Measurements from ENCODE around the gene SPPL3. TPM values are rescaled to one million over a fixed set of nuclear protein-coding genes. Genes with fewer than 3 reads are reported as not detected.
A peak's percentile ranks its signal among the peaks of the same experiment; 100 is the strongest.

SPPL3 gene
- total RNA-seq, 1 donor from 2014 or later = 26.8 TPM

DNA sequence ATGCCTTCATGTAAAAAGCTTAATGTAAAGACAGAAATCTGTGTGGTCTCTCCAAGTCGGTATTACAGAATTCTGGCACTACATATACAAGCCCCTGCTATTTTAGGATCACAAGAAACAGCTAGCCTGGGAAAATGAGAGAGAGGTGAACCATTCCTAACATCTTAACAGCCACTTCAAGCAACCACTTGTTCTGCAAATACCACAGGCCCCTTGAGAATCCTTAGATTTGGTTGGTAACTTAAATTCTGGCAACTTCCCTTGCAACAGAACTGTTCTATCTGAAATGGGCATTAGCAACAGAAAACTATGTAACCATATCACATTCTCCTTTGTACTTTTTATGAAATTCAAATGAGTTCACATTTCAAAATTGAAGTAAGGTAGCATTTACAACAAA, 68.5 kb downstream of the SPPL3 start:
- H3K27ac ChIP-seq (replicated peaks) = peak overlapping the region; percentile 43
- H3K27me3 ChIP-seq (ENCODE audit: low read depth) = no peaks in the 10 kb centered on the region
- peaks cover 81% of the 10 kb centered on the region for H3K4me1 ChIP-seq
- no peaks in the 10 kb centered on the region for H3K36me3 ChIP-seq
- no peak for DNase-seq
- H3K4me3 ChIP-seq = no peak overlapping the region
- TF ChIP-seq, protein P1, sequence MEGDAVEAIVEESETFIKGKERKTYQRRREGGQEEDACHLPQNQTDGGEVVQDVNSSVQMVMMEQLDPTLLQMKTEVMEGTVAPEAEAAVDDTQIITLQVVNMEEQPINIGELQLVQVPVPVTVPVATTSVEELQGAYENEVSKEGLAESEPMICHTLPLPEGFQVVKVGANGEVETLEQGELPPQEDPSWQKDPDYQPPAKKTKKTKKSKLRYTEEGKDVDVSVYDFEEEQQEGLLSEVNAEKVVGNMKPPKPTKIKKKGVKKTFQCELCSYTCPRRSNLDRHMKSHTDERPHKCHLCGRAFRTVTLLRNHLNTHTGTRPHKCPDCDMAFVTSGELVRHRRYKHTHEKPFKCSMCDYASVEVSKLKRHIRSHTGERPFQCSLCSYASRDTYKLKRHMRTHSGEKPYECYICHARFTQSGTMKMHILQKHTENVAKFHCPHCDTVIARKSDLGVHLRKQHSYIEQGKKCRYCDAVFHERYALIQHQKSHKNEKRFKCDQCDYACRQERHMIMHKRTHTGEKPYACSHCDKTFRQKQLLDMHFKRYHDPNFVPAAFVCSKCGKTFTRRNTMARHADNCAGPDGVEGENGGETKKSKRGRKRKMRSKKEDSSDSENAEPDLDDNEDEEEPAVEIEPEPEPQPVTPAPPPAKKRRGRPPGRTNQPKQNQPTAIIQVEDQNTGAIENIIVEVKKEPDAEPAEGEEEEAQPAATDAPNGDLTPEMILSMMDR (IDR thresholded peaks at IDR 0.05; ENCODE audit: borderline replicate concordance) = no peak
- intact Hi-C loops (cut with micrococcal nuclease) = no loop called here
- no peaks in the 10 kb centered on the region for H3K9me3 ChIP-seq (replicated peaks)

DNA sequence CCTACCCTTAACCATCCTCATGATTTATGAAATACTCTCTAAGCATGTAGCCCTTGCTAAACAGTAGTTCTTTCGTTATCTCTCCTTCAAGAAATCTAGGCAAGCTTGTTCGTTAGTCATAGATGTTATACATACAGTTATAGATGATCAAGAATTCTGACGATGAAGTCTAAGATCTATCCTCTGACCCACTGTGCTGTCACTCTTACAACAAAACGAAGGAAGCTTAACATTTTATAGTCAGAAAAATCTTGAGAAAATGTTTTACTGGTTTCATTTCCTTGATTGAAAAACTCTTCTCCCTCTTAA, 68.9 kb downstream of the SPPL3 start:
- intact Hi-C loops (cut with micrococcal nuclease) = no loop called here
- H3K4me1 ChIP-seq = peaks cover 83% of the 10 kb centered on the region
- H3K27ac ChIP-seq (replicated peaks) = peak overlapping the region; percentile 43
- no peaks in the 10 kb centered on the region for H3K27me3 ChIP-seq (ENCODE audit: low read depth)
- no peaks in the 10 kb centered on the region for H3K36me3 ChIP-seq
- DNase-seq = no peak
- H3K4me3 ChIP-seq = no peak overlapping the region
- TF ChIP-seq, protein P1 (IDR thresholded peaks at IDR 0.05; ENCODE audit: borderline replicate concordance) = no peak
- H3K9me3 ChIP-seq (replicated peaks) = no peaks in the 10 kb centered on the region

DNA sequence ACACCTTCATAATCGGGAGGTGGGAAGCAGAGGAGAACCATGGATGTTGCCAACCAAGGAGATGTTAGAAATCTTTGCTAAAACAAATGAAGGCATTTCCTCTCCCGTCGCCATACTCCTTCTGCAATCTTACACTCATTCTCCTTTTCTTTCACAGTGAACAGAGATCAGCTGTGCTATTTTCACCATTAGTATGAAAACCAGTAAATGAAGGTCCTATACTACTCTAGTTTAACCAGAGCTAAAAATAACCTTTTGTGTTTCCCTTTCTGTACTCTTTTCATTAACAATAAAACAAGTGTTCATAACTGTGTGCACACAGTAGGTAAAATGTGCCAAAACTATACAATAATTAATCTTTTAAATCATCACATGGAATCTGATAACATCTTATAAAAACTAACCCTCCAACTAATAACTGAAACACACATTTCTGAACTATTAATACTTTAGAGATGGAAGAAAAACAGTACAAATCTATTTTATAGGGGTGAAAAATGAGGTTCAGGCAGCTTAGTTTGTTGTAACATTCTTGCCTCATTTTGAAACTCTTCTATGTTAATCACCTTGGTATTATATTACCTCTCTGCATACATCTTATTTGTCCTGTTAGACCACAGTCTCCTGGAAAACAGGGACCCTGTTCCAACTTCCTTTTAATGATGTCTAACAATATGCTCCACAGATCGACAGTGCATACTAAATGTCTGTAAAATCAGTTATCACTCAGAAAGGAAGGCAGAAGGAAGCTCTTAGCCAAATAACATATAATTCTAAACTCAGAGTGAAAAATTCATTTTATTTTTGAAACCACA, 69.5 kb downstream of the SPPL3 start:
- no peak for DNase-seq
- H3K27me3 ChIP-seq (ENCODE audit: low read depth) = no peaks in the 10 kb centered on the region
- H3K36me3 ChIP-seq = no peaks in the 10 kb centered on the region
- intact Hi-C loops (cut with micrococcal nuclease) = no loop called here
- peaks cover 78% of the 10 kb centered on the region for H3K4me1 ChIP-seq
- H3K4me3 ChIP-seq = no peak overlapping the region
- H3K27ac ChIP-seq (replicated peaks) = peak overlapping the region; percentile 43
- TF ChIP-seq, protein P1 (IDR thresholded peaks at IDR 0.05; ENCODE audit: borderline replicate concordance) = no peak
- H3K9me3 ChIP-seq (replicated peaks) = no peaks in the 10 kb centered on the region

DNA sequence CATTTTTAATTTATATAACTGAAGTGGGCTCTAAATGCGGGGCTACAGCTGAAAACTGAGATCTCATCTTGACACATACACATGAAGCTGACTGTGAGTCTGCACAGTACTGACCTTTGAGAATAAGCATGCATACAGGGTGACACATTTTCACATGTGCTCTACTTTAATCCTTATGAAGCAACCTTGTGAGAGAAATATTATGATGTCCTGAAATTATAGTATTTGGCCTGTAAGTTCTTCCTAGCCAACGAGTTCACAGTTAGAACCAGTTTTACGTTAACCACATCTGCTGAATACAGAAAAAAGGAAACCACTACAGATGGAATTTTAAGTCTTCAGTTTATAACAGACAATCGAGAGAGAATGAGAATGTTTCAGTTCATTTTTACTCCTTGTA, 70.3 kb downstream of the SPPL3 start:
- Histone ChIP-seq H3K27ac (replicated peaks) (peak overlapping the region; percentile 37), H3K4me1 (peaks cover 81% of the 10 kb centered on the region), H3K27me3 (ENCODE audit: low read depth) (no peaks in the 10 kb centered on the region), H3K36me3 (no peaks in the 10 kb centered on the region), H3K4me3 (no peak overlapping the region), H3K9me3 (replicated peaks) (no peaks in the 10 kb centered on the region)
- no peak for DNase-seq
- TF ChIP-seq, protein P1 (IDR thresholded peaks at IDR 0.05; ENCODE audit: borderline replicate concordance) = no peak
- intact Hi-C loops (cut with micrococcal nuclease) = no loop called here

DNA sequence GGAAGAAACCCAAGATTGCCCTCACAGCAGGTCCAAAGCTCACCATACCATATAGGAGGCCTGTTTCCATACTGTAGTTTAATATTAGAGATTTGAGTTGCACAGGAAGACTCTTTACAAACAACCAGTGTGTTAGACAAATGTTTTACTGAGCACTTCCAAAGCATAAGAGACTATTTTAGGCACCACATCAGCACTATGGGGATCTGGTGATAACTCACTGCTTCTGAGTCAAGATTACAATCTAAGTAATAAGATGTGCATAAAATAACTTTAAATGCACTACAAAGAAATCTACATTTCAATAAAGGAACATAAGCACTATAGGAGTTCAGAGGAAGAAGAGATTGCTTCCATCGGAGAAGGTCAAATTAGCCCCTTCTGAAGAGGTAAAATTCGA, 71.4 kb downstream of the SPPL3 start:
- Histone ChIP-seq H3K9me3 (replicated peaks) (no peaks in the 10 kb centered on the region), H3K4me1 (peaks cover 84% of the 10 kb centered on the region), H3K27ac (replicated peaks) (peak overlapping the region; percentile 46), H3K4me3 (no peak overlapping the region), H3K36me3 (no peaks in the 10 kb centered on the region), H3K27me3 (ENCODE audit: low read depth) (no peaks in the 10 kb centered on the region)
- DNase-seq = no peak
- TF ChIP-seq, protein P1 (IDR thresholded peaks at IDR 0.05; ENCODE audit: borderline replicate concordance) = no peak
- intact Hi-C loops (cut with micrococcal nuclease) = no loop called here

All from left ventricle myocardium inferior (tissue), 1 donor.